Panc1 (cell line): Measurements from ENCODE around the gene NCKAP5. TPM values are rescaled to one million over a fixed set of nuclear protein-coding genes. Genes with fewer than 3 reads are reported as not detected.

Source experiments
- ATAC-seq: fragments of 200-7000 bp; cut with Tn5 transposase; 2 replicates; pipeline ENCODE4 v1.9.1; 2020; ENCODE audit warnings: mild to moderate bottlenecking, moderate library complexity
- BruUV-seq: library from RNA; stranded (reverse); fragments of 400-500 nt; replicated peaks from 2 replicates; lab custom pipeline; 2021; lab: Mats Ljungman, UMichigan
- CTCF ChIA-PET: fragments of 300-600 bp; sonication (Branson Sonifier 250); formaldehyde crosslinking; loops from one replicate; lab custom pipeline; 2022; ENCODE audit warnings: antibody characterized with exemption; lab: Charles Lee
- POLR2A ChIA-PET: fragments of 300-600 bp; sonication (Branson Sonifier 250); formaldehyde crosslinking; loops from one replicate; lab custom pipeline; 2022; ENCODE audit warnings: antibody characterized with exemption; lab: Charles Lee
- DNase-seq: peaks from one replicate; pipeline ENCODE4 v3.0.0-alpha.2; 2010; ENCODE audit warnings: low read depth, low spot score
- H3K27ac ChIP-seq: 2 replicates; pipeline ENCODE4 v1.5.1; 2011; ENCODE audit warnings: mild to moderate bottlenecking, low read length, inconsistent platforms
- H3K27me3 ChIP-seq: fragments of 200-500 bp; sonication (Bioruptor generic); 2 replicates; pipeline ENCODE4 v1.6.0; 2014; ENCODE audit warnings: low read length, inconsistent platforms; ENCODE audit not compliant: control insufficient read depth, insufficient read depth
- H3K36me3 ChIP-seq: fragments of 200-500 bp; sonication (Bioruptor generic); 2 replicates; pipeline ENCODE4 v1.5.1; 2014; ENCODE audit warnings: inconsistent platforms, mild to moderate bottlenecking, low read length, moderate library complexity; ENCODE audit not compliant: control insufficient read depth, insufficient read depth
- H3K4me1 ChIP-seq: 2 replicates; pipeline ENCODE4 v1.5.1; 2011; ENCODE audit warnings: inconsistent platforms, mild to moderate bottlenecking, low read length, moderate library complexity; ENCODE audit not compliant: control insufficient read depth, insufficient read depth
- H3K4me3 ChIP-seq, 2 experiments: 2 replicates each; pipeline ENCODE4 v1.5.1; 2011 to 2012; ENCODE audit warnings: low read depth in 2 of 2, low read length in 2 of 2, mild to moderate bottlenecking in 2 of 2, inconsistent platforms in 1 of 2, moderate library complexity in 1 of 2
- H3K9me3 ChIP-seq: fragments of 200-500 bp; sonication (Bioruptor generic); 2 replicates; pipeline ENCODE4 v1.5.1; 2014; ENCODE audit warnings: low read depth, mild to moderate bottlenecking, inconsistent platforms, low read length, moderate library complexity; ENCODE audit not compliant: control insufficient read depth, insufficient read depth
- CTCF ChIP-seq: fragments of 450-650 bp; IDR thresholded peaks from 2 replicates; pipeline ENCODE4 v1.5.1; 2017; ENCODE audit warnings: mild to moderate bottlenecking
- POLR2AphosphoS5 ChIP-seq: IDR thresholded peaks from 2 replicates; pipeline ENCODE4 v1.6.1; 2012; ENCODE audit warnings: mild to moderate bottlenecking, low read depth, low read length, moderate library complexity
- SIN3A ChIP-seq: IDR thresholded peaks from 2 replicates; pipeline ENCODE4 v1.6.1; 2012; ENCODE audit warnings: low read depth, mild to moderate bottlenecking, low read length, moderate library complexity, borderline replicate concordance; ENCODE audit not compliant: insufficient read depth
- TCF7L2 ChIP-seq: IDR thresholded peaks from 2 replicates; pipeline ENCODE4 v1.6.1; 2011; ENCODE audit warnings: mild to moderate bottlenecking, low read depth, low read length, inconsistent platforms
- in situ Hi-C: cut with HindIII; loops from 2 replicates; pipeline ENCODE4 v1.10.0; 2016; ENCODE audit warnings: low sequenced_read_pairs, low pct_unique_long_range_greater_than_20kb
- intact Hi-C: fragments of 100-400 bp; cut with micrococcal nuclease; formaldehyde crosslinking; loops from one replicate; pipeline ENCODE4 v1.10.0; 2022; ENCODE audit not compliant: unreplicated experiment
- total RNA-seq: library from RNA; stranded (reverse); gene quantifications from one replicate; pipeline ENCODE4 v1.2.1, GENCODE V29; 2021; ENCODE audit not compliant: unreplicated experiment
- TF ChIP-seq, protein P1 (sequence below), 2 experiments: IDR thresholded peaks; 2 replicates each; pipeline ENCODE4 v1.6.1; 2011 to 2012; ENCODE audit warnings: low read depth in 2 of 2, control low read depth in 1 of 2, low read length in 1 of 2, mild to moderate bottlenecking in 1 of 2, moderate library complexity in 1 of 2; ENCODE audit not compliant: insufficient read depth in 1 of 2

NCKAP5 gene
- total RNA-seq, 1 experiment from 2014 or later = 0.10 TPM

DNA sequence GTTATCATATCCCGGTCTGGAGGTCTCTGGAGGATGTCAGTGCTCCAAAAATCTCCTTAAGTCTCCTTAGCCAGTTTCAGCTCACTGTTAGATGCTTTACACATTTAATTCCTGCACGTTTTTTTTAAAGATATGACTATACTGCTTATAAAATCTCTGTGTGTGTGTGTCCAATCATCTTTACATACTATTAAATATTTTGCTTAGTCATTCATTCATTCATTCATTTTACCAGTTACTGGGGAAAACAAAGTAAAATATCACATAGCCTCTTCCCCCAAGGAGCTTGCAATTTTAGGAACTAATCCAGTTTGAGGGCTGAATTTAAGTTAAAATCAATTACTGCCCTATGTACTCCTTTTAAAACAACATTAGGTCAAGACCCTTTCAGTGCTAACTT is 605.1 kb downstream of the NCKAP5 start:
- intact Hi-C loops = no loop called here
- CTCF ChIA-PET = no interaction called here
- in situ Hi-C loops = no loop called here

GRCh38 chr2:132958887-132959286 is 609.4 kb downstream of the NCKAP5 start:
- Histone ChIP-seq H3K4me3 (no peak overlapping the region), H3K4me1 (no peaks in the 10 kb centered on the region), H3K27me3 (no peaks in the 10 kb centered on the region), H3K27ac (no peak overlapping the region), H3K36me3 (no peaks in the 10 kb centered on the region), H3K9me3 (no peaks in the 10 kb centered on the region)
- no peak for TF ChIP-seq SIN3A
- no peak for TF ChIP-seq TCF7L2
- TF ChIP-seq, protein P1, sequence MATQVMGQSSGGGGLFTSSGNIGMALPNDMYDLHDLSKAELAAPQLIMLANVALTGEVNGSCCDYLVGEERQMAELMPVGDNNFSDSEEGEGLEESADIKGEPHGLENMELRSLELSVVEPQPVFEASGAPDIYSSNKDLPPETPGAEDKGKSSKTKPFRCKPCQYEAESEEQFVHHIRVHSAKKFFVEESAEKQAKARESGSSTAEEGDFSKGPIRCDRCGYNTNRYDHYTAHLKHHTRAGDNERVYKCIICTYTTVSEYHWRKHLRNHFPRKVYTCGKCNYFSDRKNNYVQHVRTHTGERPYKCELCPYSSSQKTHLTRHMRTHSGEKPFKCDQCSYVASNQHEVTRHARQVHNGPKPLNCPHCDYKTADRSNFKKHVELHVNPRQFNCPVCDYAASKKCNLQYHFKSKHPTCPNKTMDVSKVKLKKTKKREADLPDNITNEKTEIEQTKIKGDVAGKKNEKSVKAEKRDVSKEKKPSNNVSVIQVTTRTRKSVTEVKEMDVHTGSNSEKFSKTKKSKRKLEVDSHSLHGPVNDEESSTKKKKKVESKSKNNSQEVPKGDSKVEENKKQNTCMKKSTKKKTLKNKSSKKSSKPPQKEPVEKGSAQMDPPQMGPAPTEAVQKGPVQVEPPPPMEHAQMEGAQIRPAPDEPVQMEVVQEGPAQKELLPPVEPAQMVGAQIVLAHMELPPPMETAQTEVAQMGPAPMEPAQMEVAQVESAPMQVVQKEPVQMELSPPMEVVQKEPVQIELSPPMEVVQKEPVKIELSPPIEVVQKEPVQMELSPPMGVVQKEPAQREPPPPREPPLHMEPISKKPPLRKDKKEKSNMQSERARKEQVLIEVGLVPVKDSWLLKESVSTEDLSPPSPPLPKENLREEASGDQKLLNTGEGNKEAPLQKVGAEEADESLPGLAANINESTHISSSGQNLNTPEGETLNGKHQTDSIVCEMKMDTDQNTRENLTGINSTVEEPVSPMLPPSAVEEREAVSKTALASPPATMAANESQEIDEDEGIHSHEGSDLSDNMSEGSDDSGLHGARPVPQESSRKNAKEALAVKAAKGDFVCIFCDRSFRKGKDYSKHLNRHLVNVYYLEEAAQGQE (IDR thresholded peaks at IDR 0.05; ENCODE audit: insufficient read depth in 1 of 2, low read depth in 2 of 2, low read length in 1 of 2) = no peak
- no peak for TF ChIP-seq CTCF
- TF ChIP-seq POLR2AphosphoS5 = no peak
- intact Hi-C loops = no loop called here
- POLR2A ChIA-PET = no interaction called here
- CTCF ChIA-PET = no interaction called here
- BruUV-seq = no TSS peak
- in situ Hi-C loops = no loop called here
- no peak for DNase-seq
- no peak for ATAC-seq

More for the DNA sequence above, 605.1 kb downstream of the NCKAP5 start:
- no peaks in the 10 kb centered on the region for H3K27me3 ChIP-seq
- no peaks in the 10 kb centered on the region for H3K36me3 ChIP-seq
- no peak for ATAC-seq
- TF ChIP-seq TCF7L2 (no peak), CTCF (no peak), POLR2AphosphoS5 (no peak)
- TF ChIP-seq, protein P1 (IDR thresholded peaks at IDR 0.05; ENCODE audit: insufficient read depth in 1 of 2, low read depth in 2 of 2, low read length in 1 of 2) = no peak
- BruUV-seq = no TSS peak
- no peaks in the 10 kb centered on the region for H3K9me3 ChIP-seq
- H3K27ac ChIP-seq = no peak overlapping the region
- H3K4me3 ChIP-seq = no peak overlapping the region
- POLR2A ChIA-PET = no interaction called here
- no peak for DNase-seq
- no peaks in the 10 kb centered on the region for H3K4me1 ChIP-seq
